OCI-M2 (cell line): ENCODE measurements around the gene FTCDNL1.

Experiments used
- DNase-seq: peaks from one replicate; lab custom pipeline; 2025; ENCODE audit not compliant: unreplicated experiment; lab: John Stamatoyannopoulos, UW

The FTCDNL1 gene

GRCh38 chr2:199743415-199744120 is 107.4 kb downstream of the FTCDNL1 start:
- DNase-seq, result no peak

DNA sequence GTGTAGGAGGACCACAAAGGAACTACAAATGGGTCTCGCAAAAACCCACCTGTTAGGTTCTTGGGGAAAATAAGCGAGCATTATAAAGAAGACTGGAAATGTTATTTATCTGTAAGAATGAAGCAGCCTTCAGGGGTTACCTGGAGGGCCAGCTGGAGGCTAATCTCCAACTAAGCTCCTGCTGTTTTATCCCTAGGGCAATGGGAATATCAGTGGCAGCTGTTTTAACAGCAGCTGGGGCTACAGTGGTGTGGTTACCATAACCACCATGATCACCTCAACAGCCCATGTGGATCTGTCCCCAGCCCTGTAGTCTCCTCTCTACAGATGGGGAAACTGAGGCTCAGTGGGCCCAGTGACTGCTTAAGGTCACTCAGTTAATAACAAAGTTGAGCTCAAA is 108.1 kb downstream of the FTCDNL1 start:
- DNase-seq, result no peak

DNA sequence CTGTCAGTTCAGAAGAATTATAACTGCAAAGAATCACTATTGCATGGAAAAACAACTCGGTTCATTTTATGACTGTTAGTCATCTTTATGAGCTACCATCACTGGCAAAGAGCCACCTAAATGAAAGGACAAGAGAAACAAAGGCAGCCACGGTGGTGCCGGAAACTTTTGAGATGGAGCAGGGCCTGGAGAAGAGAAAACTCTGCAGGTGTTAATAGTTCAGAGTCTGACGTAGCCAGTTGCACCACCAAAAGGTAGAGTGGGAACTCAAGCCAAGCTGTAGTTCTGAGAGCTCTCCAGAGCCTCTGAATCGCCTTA is 110.9 kb downstream of the FTCDNL1 start:
- DNase-seq, result no peak

- no peak for DNase-seq
Measured at GRCh38 chr2:199739413-199740110, 111.4 kb downstream of the FTCDNL1 start.

DNA sequence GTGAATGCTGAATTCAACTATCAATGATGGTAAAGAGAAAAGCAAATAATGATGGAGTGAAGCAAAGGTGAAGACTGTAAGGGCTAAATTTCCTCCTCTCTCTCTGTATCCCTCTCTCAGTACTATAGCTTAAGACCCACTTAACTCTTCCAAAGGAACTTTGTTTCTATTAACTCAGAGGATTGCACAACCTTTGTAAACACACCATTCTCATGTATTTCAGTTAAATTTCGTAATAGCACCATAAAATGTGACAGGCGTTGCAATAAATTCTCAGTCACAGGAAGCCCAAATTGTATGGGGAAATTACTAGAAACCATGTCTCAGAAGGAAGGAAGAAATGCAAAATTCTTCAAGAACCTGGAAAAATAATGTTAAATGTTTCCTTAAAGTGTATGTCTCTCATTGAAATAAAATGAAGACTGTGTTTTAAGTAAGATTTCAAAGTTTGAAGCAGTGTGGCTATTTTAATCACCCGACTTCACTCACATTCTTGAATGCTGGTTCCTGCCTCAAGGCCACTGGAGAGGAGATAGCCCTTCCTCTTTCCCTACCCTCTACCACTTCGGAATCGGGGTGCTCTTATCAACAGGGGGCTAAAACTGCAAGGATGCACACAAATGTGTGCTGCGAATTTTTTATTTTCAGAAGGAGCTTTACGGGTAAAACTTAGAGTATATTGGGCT is 112.1 kb downstream of the FTCDNL1 start:
- DNase-seq, result no peak

DNA sequence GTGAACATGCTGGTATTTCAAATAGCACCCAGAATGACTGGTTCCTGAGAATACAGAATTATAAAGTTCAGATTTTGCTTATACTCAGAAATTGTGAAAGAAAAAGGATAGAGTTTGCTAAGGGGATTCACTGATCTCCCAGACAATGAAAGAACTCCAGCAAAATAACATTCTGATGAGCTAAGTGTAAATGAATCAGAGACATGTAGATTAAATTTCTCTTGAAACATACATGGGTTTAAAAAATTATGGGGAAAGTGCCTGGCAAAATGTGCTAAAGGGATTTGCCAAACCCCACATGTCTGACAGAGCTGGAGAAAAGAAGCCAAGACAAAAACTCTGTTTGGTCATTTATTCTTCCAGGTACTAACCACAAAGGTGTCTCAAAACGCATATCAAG is 116.3 kb downstream of the FTCDNL1 start:
- no peak for DNase-seq

- DNase-seq, result no peak
Measured at GRCh38 chr2:199734011-199734410, 117.0 kb downstream of the FTCDNL1 start.

DNA sequence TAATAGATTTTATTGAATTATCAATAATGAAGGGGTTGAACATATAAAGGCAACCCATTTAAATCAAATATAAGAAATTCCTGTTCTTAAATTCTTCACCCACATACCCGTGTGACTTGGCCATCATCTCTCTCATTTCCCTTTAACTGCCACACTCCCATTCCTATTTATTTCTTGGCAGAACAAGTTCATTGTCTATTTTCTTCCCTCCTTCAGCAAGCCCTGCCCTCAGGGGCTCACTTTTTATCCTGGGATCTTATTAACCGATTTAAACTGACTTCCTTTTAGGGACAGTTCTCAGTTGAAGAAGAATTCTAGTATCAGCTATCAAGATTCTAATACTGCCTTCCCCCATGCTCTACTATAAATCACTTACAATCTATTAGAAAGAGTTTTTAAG is 123.2 kb downstream of the FTCDNL1 start:
- no peak for DNase-seq

- DNase-seq, result no peak
Measured at GRCh38 chr2:199727306-199727705, 123.7 kb downstream of the FTCDNL1 start.

- DNase-seq, result no peak
Measured at GRCh38 chr2:199718074-199718473, 132.9 kb downstream of the FTCDNL1 start.

GRCh38 chr2:199717587-199717907 is 133.4 kb downstream of the FTCDNL1 start:
- no peak for DNase-seq

- no peak for DNase-seq
Measured at GRCh38 chr2:199716807-199717586, 134.0 kb downstream of the FTCDNL1 start.

DNA sequence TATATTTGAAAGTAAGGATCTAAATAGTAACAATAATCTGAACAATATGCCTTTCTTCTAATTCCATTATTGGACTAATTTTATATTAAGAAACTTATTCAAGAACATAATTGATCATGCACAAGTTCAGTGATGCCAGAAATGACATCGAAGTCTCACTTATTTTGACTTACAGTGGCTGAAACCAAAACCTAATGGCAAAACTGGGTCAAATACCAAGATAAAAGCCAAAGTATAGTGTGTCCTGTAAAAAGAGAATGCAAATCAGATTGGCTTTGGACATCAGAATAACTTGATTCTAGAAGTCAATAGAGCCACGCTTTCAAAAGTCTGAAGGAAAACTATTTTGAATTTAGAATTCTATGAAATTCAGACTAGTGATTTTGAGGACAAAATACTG is 137.2 kb downstream of the FTCDNL1 start:
- no peak for DNase-seq

DNA sequence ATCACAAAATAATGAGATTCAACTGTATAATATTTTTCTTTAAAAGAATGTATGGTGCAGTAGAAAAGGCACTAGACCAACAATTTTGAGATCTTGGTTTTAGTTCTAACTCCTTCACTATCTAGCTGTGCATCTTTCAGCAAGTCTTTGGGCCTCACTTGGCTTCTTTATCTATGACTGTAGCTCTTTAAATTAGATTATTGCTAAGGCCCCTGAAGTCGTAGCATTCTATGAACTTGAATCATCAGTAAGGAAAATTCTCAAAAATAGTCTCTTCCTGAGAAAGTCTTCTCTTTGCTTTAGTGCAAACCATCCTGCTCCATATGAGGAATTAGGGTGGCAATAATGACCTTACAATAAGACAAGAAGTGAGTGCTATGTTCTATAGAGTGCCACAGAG is 140.4 kb downstream of the FTCDNL1 start:
- DNase-seq, result no peak
